Activated CD4-positive, CD25-positive, alpha-beta regulatory T cell (primary cell): ENCODE measurements around the gene TRIO.
"Not testable (repeated sequence)": the region's sequence is repeated elsewhere in the genome, so short reads cannot be mapped to it uniquely, and the experiment has no call there.

Experiments used
- DNase-seq, 4 experiments: peaks; one replicate each; lab custom pipeline; 2025; lab: John Stamatoyannopoulos, UW

TRIO gene

GRCh38 chr5:14509556-14509955, 366.4 kb downstream of the TRIO start:
- DNase-seq = no peak

- no peak for DNase-seq
These were observed 367.1 kb downstream of the TRIO start for GRCh38 chr5:14510156-14510734.

- no peak for DNase-seq
These were observed 367.7 kb downstream of the TRIO start for GRCh38 chr5:14510880-14511279.

GRCh38 chr5:14512574-14512973, 369.4 kb downstream of the TRIO start:
- no peak for DNase-seq

- DNase-seq = no peak
These were observed 370.1 kb downstream of the TRIO start for GRCh38 chr5:14513266-14513665.

- no peak for DNase-seq
These were observed 373.8 kb downstream of the TRIO start for GRCh38 chr5:14516901-14517300.

GRCh38 chr5:14518638-14519037, 375.5 kb downstream of the TRIO start:
- no peak for DNase-seq

- DNase-seq = no peak
These were observed 378.6 kb downstream of the TRIO start for GRCh38 chr5:14521748-14522147.

GRCh38 chr5:14522721-14523120, 379.6 kb downstream of the TRIO start:
- no peak for DNase-seq

- no peak for DNase-seq
These were observed 380.3 kb downstream of the TRIO start for GRCh38 chr5:14523243-14524034.

- no peak for DNase-seq
These were observed 382.3 kb downstream of the TRIO start for GRCh38 chr5:14525397-14525796.

GRCh38 chr5:14526493-14526892, 383.4 kb downstream of the TRIO start:
- DNase-seq = no peak

GRCh38 chr5:14528115-14528514, 385.0 kb downstream of the TRIO start:
- no peak for DNase-seq

GRCh38 chr5:14528926-14529325, 385.8 kb downstream of the TRIO start:
- no peak for DNase-seq

- no peak for DNase-seq
These were observed 388.5 kb downstream of the TRIO start for GRCh38 chr5:14531668-14532067.

- no peak for DNase-seq
These were observed 389.0 kb downstream of the TRIO start for GRCh38 chr5:14532180-14532579.

- DNase-seq = no peak
These were observed 391.6 kb downstream of the TRIO start for GRCh38 chr5:14534773-14535172.

GRCh38 chr5:14545308-14545707, 402.2 kb downstream of the TRIO start:
- no peak for DNase-seq

GRCh38 chr5:14545862-14546261, 402.7 kb downstream of the TRIO start:
- DNase-seq = no peak

- no peak for DNase-seq
These were observed 404.5 kb downstream of the TRIO start for GRCh38 chr5:14547666-14548065.

- DNase-seq = no peak
These were observed 408.1 kb downstream of the TRIO start for GRCh38 chr5:14551211-14551610.

GRCh38 chr5:14552017-14552416, 408.9 kb downstream of the TRIO start:
- DNase-seq = no peak

GRCh38 chr5:14554288-14554687, 411.1 kb downstream of the TRIO start:
- DNase-seq = not testable (repeated sequence)

GRCh38 chr5:14556015-14556414, 412.9 kb downstream of the TRIO start:
- no peak for DNase-seq
